HG03066 (cell line): ENCODE results near the gene SMAD5.

Experiments used
- ATAC-seq: cut with Tn5 transposase; IDR thresholded peaks from one replicate; pipeline ENCODE4 v1.9.1; 2021; ENCODE audit warnings: low read depth; ENCODE audit not compliant: unreplicated experiment

SMAD5 gene

GRCh38 chr5:136153581-136154236 lies 21.1 kb downstream of the SMAD5 start:
- no peak for ATAC-seq

DNA sequence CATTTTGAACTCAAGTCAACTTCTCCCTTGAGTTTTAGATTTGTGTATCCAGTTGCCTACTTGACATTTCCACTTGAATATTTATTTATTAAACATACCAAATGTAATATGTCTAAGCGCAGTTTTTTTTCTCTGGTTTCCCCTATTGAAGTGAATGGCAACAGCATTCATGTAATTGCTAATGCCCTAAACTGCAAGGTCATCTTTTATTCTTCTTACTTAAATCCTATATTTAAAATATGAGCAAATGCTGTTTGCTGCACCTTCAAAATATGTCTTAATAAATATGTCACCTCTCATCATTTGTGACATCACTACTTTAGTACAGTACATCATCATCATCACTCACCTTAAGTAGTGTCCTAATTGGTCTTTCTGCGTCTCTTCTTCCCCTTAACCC lies 22.4 kb downstream of the SMAD5 start:
- no peak for ATAC-seq

- no peak for ATAC-seq
Measured at GRCh38 chr5:136155761-136156160, 23.1 kb downstream of the SMAD5 start.

- ATAC-seq = no peak
Measured at GRCh38 chr5:136157514-136157913, 24.9 kb downstream of the SMAD5 start.

- ATAC-seq = no peak
Measured at GRCh38 chr5:136159457-136159856, 26.8 kb downstream of the SMAD5 start.

GRCh38 chr5:136162008-136162407 lies 29.4 kb downstream of the SMAD5 start:
- ATAC-seq = no peak

DNA sequence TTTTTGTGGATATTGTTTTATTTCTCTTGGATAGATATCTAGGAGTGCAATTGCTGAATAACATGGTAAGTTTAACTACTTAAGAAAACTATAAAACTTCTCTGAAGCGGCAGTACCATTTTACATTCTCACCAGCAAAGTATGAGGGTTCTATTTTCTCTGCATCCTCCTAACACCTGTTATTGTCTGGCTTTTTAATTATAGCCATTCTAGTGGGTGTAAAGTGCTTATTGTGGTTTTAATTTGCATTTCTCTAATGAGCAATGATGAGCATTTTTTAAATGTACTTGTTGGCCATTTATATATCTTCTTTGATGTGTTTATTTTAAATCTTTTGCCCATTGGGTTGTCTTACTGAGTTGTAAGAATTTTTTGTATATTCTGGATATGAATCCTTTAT lies 31.6 kb downstream of the SMAD5 start:
- ATAC-seq = no peak

DNA sequence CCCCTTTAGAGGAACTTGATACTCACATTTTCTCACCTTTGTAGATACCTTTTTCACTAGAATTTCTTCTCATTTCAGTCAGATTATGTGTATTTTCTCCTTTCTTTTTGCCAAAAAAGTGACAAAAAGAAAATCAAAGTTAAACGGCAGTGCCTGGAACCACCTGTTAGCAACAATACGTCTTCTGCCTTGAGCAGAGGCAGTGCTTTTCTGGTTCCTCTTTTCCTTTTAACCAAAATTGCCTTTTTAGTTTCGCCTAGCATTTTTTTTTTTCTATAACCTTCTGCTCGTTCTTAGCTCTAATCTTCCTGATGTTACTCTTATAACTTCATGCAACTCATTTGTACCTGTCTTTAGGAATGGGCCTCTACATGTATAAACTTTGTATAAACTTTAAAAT lies 34.3 kb downstream of the SMAD5 start:
- peak; percentile 61 for ATAC-seq

GRCh38 chr5:136169218-136169617 lies 36.6 kb downstream of the SMAD5 start:
- ATAC-seq = no peak

- peak; percentile 86 for ATAC-seq
Measured at GRCh38 chr5:136174021-136174659, 41.5 kb downstream of the SMAD5 start.

GRCh38 chr5:136182618-136183017 lies 50.0 kb downstream of the SMAD5 start:
- no peak for ATAC-seq

GRCh38 chr5:136185974-136186665 lies 53.5 kb downstream of the SMAD5 start:
- ATAC-seq = no peak

- no peak for ATAC-seq
Measured at GRCh38 chr5:136186796-136187195, 54.2 kb downstream of the SMAD5 start.

DNA sequence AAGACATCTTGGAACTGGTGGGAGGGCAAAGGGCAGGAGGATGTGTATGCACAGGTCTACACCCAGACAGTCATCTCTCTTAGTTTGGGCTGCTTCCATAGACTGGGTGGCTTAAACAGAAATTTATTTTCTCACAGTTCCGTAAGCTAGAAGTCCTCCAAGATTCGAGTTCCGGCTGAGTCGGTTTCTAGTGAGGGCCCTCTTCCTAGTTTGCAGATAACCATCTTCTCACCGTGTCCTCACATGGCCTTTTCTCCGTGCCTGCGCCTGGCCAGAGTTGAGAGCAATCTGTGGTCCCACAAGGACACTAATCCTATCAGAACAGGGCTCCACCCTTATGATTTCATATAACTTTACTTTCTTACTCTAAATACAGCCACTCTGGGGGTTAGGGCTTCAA lies 56.2 kb downstream of the SMAD5 start:
- ATAC-seq = no peak

DNA sequence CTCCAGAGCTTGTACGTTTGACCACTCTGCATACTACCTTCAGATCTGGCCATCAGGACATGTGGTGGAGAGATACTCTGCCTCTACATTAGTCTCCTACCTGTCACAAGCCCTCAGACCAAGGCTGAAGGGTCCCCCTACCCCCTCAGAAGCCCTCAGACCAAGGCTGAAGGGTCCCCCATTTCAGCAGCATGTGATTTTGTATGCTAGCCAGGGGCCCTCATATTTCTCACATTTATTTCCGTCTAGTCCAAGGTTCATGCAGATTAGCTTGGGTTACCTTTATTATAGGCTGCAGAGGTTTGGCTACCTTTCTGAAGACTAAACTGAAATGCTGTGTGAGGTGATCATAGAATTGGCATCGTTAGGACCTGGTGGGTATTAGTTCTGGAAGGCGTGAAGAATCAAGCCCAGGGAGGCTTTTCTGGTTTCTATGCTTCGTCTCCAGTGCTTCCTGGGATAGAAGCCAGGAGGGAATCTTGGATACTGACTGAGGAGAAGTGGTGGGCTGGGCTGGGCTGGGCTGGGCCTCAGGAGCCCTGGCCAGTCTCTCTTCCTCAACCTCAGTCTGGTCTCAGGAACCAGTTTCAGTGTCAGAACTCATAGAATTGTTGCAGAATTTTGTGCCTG lies 57.6 kb downstream of the SMAD5 start:
- no peak for ATAC-seq

GRCh38 chr5:136190904-136191303 lies 58.3 kb downstream of the SMAD5 start:
- no peak for ATAC-seq

DNA sequence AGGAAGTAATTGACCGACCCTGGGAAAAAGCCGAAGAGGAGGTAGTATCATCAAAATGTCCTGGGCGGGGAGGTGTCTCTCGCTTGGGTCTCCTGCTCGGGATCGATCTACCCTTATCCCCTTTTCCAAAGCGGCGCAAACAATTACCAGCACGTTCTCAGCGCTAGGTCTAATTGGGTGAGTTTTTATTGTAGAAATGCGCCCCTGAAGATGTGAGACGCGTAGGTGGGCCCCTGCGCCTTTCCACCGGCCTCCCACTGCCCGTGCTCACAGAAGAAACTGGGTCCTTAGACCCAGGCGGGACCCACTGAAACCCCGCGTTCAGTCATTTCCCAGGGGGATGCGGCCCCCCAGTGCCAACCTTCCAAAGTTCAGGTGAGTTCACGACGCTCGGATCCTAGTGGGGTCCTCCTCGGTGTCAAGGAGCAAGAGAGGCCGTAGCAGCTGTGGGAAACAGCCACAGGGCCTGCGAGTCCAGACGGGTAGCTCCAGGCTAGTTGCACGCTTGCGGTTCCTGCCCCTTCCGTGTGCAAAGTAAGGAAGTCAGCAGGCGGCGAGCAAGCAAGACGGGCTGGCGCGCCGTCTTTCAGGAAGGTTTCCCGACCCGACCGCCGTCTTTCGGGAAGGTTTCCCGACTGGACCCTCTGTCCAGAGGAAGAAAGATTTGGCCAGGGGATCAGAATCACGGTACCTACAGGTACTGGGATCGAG lies 58.8 kb downstream of the SMAD5 start:
- no peak for ATAC-seq

DNA sequence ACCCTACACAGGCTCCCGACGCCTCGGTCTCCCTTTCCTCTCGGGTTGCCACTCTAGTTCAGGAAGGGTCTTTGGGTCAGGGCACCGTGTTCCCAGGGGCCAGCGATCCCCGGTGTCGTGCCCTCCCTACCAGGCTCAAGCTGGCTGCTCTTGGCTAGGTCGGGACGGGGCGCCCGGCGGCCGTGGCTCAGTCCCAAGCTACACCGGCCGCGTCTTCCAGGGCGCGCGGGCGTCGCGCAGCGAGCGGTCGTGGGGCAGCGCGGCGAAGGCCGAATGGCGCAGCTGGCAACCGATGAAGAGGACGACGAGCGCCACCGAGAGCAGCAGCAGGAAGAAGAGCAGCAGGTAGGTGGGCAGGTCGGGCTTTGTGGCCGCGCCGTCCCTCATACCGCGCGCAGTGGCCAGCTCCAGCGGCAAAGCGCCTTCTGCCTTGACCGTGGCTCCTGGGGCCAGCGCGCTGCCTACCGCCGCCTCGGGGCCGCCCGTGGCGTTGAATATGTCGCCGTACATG lies 59.4 kb downstream of the SMAD5 start:
- ATAC-seq = no peak

DNA sequence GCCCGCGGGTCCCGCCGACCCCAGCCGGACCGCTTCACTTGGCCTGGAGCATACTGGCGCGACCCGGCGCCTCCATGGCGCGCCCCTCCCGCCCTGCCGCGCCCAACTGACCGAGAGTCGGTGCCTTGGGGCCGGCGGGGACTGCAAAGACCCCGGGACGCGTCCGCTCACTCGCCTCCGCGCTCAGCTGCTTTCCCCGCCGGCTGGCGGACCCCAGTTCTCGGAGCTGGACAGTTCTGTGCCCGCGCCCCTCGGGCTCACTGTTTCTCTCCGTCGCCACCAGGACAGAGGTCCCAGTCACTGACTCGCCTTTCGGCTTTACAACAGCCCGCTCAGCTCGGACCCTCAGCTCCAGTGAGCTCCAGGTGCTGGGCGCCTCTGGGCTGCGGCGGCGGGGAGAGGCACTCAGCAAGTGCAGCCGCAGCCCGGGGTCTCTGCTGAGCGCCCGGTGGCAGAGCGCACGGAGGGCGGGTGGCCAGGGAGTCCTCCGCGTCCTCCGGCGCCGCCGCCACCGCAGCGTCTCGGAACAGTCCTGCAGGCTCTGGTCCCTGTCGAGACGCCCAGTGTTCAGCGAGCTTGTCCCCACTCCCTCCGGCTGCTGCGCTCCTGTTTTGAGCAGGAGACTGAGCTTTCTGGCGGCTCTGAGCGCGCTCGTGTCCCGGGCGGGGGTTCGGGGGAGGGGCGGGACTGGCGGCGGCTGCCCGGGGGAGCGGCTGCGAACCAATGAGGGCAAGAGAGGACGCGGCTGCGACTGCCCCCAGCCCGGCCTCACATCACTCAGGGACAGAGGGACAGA lies 60.1 kb downstream of the SMAD5 start, which contains the start of gene SMIM32:
TSS of gene SMIM32 (minus strand) at position 637 of the 796 bp plus-strand sequence. CDS start 638 bp downstream, outside the sequence.
- ATAC-seq = no peak
